KOPT-K1 (cell line): ENCODE data around the gene NYAP2.

ENCODE experiments used
- H3K27ac ChIP-seq: fragments of 200-600 bp; sonication (generic); 2 replicates; pipeline ENCODE4 v1.5.1; 2016; ENCODE audit warnings: antibody characterized with exemption, mild to moderate bottlenecking, low read depth, low read length; ENCODE audit not compliant: poor library complexity, severe bottlenecking
- H3K36me3 ChIP-seq: fragments of 200-600 bp; sonication (generic); 2 replicates; pipeline ENCODE4 v1.5.1; 2017; ENCODE audit warnings: antibody characterized with exemption, mild to moderate bottlenecking, low read length, moderate library complexity; ENCODE audit not compliant: insufficient read depth
- H3K9me3 ChIP-seq: fragments of 200-600 bp; sonication (generic); 2 replicates; pipeline ENCODE4 v1.5.1; 2017; ENCODE audit warnings: antibody characterized with exemption, low read length, mild to moderate bottlenecking; ENCODE audit not compliant: insufficient read depth, poor library complexity, severe bottlenecking

Gene NYAP2

DNA sequence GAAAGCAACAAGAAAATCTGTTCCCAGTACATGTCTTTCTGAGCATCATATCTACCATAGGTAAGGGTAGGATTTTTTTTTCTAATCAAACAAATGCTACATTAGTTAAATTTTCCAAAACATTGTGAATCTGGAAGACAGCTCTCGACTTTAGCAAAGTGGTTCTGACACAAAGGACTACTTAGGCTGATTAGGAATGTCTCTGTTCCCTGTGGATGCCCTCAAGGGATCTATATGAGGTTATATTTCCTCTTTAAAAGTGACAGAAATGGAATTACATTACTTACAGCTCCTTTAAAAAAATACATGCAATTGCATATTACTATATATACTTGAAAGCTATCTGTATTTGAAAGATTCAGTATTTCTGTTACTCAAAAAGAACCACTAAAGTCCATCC is 15.4 kb downstream of the NYAP2 start:
- Histone ChIP-seq H3K27ac (no peak overlapping the region), H3K36me3 (no peaks in the 10 kb centered on the region), H3K9me3 (no peaks in the 10 kb centered on the region)

DNA sequence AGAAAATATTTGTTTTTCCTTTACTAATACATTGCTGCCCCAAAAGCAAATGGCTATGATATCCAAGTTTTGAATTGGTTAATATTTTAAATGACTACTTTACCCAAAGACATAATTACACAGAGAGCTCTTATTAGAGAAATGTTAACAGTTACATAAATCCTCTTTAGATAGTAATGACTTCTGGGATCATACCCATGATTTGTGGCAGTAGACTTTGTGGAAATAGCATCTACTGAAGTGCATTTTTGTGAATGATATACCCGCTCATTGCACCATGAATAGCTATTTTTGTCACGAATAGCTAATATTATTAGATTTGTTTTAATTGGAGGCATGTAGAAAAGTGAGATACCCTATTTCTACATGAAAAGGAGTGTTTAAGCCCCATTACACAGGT is 15.8 kb downstream of the NYAP2 start:
- H3K36me3 ChIP-seq = no peaks in the 10 kb centered on the region
- no peaks in the 10 kb centered on the region for H3K9me3 ChIP-seq
- no peak overlapping the region for H3K27ac ChIP-seq

DNA sequence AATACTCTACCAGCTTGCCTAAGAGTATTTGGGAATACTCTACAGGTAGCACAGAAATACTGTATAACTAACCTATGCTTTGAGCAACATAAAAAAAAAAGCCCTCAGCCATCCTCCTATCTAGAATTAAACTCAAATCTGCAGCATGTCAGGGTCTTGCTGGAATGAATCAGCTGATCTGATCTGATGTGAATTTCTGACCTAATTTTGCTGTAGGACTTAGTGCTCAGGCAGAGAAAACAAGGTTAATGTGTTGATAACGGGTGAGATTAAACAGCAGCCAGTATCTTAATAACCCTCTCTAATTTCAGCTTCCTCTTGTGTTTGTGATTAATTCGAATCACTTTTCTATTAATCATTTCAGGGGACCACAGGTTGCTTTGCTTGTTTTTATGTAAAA is 16.3 kb downstream of the NYAP2 start:
- Histone ChIP-seq H3K27ac (no peak overlapping the region), H3K36me3 (no peaks in the 10 kb centered on the region), H3K9me3 (no peaks in the 10 kb centered on the region)

DNA sequence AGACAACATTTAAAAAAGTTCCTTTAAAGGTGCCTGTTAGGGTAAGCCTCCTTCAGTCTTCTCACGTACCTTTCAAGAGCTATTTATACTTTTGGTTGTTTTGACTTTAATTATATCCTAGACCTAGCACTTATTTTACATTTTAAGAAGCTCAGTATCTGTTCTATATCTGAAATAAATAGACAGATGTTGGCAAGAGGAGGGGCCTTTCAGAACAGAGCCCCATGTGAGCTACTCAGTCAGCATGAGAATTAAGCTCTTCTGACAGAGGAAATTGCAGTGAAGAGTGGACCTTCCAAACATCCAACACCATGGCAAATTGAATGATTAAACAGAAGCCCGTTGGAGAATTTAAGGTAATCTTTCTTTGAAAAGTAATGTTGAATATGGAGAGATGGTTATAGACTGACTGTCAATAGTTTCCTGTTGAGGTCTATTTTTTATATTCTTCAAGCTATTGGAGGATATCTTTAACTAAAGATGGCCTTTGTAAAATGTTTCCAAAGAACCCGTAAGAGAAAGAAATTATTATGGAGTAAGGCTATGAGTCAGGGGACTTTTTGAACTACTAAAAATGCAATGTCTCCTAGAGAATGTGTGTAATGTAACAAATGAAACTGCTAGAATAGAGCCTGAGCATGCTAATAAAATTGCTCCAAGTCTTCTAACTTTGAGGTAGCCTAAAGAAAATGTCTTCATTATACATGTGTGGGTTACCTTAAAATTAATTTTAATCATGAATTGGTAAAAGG is 17.3 kb downstream of the NYAP2 start:
- H3K36me3 ChIP-seq = no peaks in the 10 kb centered on the region
- no peak overlapping the region for H3K27ac ChIP-seq
- no peaks in the 10 kb centered on the region for H3K9me3 ChIP-seq

- no peak overlapping the region for H3K27ac ChIP-seq
- H3K36me3 ChIP-seq = no peaks in the 10 kb centered on the region
- H3K9me3 ChIP-seq = no peaks in the 10 kb centered on the region
Observed at GRCh38 chr2:225419033-225419432, 19.5 kb downstream of the NYAP2 start.

DNA sequence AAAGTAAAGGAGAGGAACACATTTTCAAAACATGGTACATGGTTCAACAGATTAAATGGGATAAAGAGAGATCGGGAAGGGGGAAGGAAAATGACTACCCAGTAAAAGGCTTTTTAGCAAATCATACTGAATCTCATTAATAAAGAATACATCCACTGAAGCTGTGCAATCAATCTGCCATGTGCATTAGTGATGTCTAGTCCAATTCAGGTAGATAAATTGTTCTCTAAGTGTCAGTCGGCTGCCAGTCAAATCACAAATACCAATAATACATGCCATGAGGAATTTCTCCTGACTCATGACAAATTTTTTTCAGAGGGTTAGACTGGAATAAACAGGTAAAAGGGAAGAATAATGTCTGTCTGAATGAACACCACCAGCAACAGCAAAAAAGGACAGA is 22.6 kb downstream of the NYAP2 start:
- Histone ChIP-seq H3K36me3 (no peaks in the 10 kb centered on the region), H3K9me3 (no peaks in the 10 kb centered on the region), H3K27ac (no peak overlapping the region)

GRCh38 chr2:225425284-225425683 is 25.8 kb downstream of the NYAP2 start:
- H3K36me3 ChIP-seq = no peaks in the 10 kb centered on the region
- no peak overlapping the region for H3K27ac ChIP-seq
- H3K9me3 ChIP-seq = no peaks in the 10 kb centered on the region

DNA sequence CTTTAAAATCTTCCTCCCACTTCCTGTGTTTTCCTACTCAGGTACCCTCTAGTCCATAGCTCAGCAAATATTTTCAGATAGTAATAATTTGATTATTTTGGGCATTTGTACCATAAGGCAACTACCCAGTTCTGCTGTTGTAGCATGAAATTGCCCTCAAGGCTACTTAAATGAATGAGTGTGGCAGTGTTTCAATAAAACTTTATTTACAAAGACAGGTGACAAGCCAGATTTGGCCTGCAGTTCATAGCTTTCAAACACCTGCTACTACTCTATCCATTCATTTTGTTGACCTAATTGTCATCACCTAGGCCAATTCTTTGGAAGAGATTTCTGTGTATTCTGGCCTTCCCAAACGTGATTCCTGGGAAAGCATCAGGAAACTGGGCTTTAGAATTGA is 28.9 kb downstream of the NYAP2 start:
- H3K9me3 ChIP-seq = no peaks in the 10 kb centered on the region
- no peaks in the 10 kb centered on the region for H3K36me3 ChIP-seq
- H3K27ac ChIP-seq = no peak overlapping the region

DNA sequence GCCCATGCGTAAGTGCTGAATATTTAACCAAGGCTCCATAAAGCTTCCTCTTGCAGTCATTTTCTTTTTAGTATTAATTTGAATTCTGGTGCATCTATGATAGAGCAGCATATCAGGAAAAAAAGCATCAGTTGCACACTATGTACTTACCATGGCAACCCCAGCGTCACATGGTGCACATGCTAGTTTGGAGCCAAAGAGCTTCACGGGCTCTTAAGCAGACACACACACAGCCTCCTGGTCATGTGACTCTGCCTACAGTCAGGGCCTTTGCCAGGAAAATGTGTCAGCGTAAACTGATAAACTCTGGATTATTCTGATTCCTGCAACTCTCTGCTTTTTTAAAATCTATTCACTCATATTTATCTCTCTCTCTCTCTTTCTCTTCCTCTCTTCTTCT is 30.2 kb downstream of the NYAP2 start:
- Histone ChIP-seq H3K27ac (no peak overlapping the region), H3K36me3 (no peaks in the 10 kb centered on the region), H3K9me3 (no peaks in the 10 kb centered on the region)

DNA sequence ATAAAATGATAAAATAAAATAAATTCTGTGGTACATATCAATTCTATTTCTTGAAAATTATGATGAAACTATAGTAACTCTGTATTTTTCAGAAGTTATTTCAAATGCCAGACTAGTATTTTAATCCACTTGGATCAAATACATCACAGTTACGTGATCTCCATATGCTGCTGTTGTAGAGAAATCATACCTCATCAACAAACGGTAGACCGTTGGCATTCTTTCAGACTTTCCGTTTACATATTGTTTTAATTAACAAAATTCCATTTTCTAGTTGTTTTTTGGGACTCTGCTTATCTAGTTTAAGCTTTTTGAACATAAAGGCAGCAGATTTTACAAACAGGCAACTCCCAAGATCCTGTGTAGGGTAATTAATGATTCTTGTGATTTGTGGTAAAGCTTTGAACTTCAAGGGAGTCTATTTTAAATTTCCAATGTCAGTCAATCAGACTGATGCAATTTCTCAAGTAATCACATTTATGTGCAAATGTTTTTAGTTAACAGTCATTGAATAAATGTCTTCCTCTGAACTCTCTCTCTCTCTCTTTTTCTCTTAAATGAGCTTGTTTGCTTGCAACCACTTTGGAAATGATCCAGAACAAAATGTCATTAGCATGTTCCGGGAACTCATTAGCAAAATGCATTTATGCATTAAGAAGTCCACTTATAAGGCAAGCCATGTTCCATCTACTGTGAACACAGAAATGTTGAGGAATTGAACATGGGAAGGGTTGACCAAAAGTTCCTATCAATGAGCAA is 31.8 kb downstream of the NYAP2 start:
- Histone ChIP-seq H3K27ac (no peak overlapping the region), H3K9me3 (no peaks in the 10 kb centered on the region), H3K36me3 (no peaks in the 10 kb centered on the region)

DNA sequence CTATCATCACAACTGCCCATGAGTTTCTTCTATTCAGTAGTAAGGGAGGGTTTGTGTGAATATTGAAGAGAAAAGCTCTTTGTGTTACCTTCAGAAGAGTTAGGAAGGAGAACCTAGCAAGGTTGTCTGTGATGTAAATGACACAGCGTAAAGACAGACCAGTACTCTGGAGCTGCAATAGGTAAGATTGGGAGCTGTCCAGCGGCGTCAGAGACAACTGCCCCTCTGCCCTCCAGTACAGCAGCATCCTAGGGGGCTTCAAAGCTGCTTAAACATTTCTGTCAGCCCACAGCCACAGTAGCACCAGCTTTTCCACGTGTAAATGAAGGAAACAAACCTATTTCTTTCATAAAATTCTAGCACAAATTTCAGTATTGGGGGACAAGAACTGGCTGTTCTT is 34.5 kb downstream of the NYAP2 start:
- Histone ChIP-seq H3K27ac (no peak overlapping the region), H3K36me3 (no peaks in the 10 kb centered on the region), H3K9me3 (no peaks in the 10 kb centered on the region)

DNA sequence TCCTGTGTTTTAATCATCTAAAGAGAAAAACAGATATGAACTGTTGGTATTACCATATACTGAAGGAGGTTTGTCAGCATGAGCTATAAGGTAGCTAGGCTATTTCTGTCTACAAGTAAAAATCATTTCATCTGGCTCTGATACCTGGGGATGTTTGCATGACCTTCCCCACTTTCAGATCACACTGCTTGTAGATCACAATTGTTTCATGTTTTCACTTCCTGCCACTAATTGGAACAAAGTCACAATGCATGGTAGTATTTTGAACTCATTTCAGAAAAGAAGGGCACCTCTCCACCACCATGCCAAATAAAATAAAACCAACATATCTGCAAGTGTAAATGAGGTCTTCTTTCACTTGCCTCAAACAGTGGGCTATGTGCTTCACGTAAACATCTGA is 37.8 kb downstream of the NYAP2 start:
- Histone ChIP-seq H3K27ac (no peak overlapping the region), H3K36me3 (no peaks in the 10 kb centered on the region), H3K9me3 (no peaks in the 10 kb centered on the region)

DNA sequence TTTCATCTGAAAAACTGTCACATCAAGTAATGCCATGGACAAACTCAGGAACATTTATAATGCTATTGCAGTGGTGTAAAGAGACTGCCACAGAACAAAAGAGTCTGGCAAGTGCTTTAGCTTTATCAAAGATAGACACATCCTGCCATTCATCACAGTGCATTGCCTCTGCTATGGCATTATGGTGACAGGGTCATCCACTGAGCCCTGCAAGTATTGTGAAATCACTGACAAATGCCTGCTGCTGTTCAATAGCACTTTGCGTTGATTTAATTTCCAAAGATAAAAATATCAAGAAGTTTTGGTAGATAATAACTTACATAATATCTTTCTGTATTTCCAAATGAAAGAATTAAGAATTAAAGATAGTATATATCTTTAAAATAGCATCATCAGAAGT is 38.7 kb downstream of the NYAP2 start:
- H3K27ac ChIP-seq = no peak overlapping the region
- H3K36me3 ChIP-seq = no peaks in the 10 kb centered on the region
- no peaks in the 10 kb centered on the region for H3K9me3 ChIP-seq

- no peak overlapping the region for H3K27ac ChIP-seq
- H3K9me3 ChIP-seq = no peaks in the 10 kb centered on the region
- H3K36me3 ChIP-seq = no peaks in the 10 kb centered on the region
Observed at GRCh38 chr2:225452677-225453076, 53.2 kb downstream of the NYAP2 start.

- H3K36me3 ChIP-seq = no peaks in the 10 kb centered on the region
- H3K9me3 ChIP-seq = no peaks in the 10 kb centered on the region
- no peak overlapping the region for H3K27ac ChIP-seq
Observed at GRCh38 chr2:225454412-225454811, 54.9 kb downstream of the NYAP2 start.
